GM23248 (cell line): Measurements from ENCODE around the gene KLHL30. TPM values are rescaled to one million over a fixed set of nuclear protein-coding genes. Genes with fewer than 3 reads are reported as not detected.

Experiments
- DNase-seq: peaks from one replicate; pipeline ENCODE4 v3.0.0-alpha.2; 2015
- H2AFZ ChIP-seq: fragments of 200-600 bp; sonication (generic); 2 replicates; pipeline ENCODE4 v1.6.1; 2016; ENCODE audit warnings: antibody characterized with exemption
- H3F3A ChIP-seq: fragments of 200-600 bp; sonication (generic); 2 replicates; pipeline ENCODE4 v1.6.1; 2016; ENCODE audit warnings: mild to moderate bottlenecking, antibody characterized with exemption, mixed run types; ENCODE audit not compliant: insufficient read depth
- H3K27ac ChIP-seq: fragments of 200-600 bp; sonication (generic); 2 replicates; pipeline ENCODE4 v1.5.1; 2016; ENCODE audit warnings: mild to moderate bottlenecking
- H3K27me3 ChIP-seq: fragments of 200-600 bp; sonication (generic); replicated peaks from 2 replicates; pipeline ENCODE4 v1.6.1; 2016; ENCODE audit warnings: mild to moderate bottlenecking; ENCODE audit not compliant: insufficient read depth
- H3K36me3 ChIP-seq: fragments of 200-600 bp; sonication (generic); 2 replicates; pipeline ENCODE4 v1.6.1; 2016; ENCODE audit warnings: low read depth, mild to moderate bottlenecking
- H3K4me1 ChIP-seq: fragments of 200-600 bp; sonication (generic); 2 replicates; pipeline ENCODE4 v1.6.1; 2016; ENCODE audit warnings: mild to moderate bottlenecking; ENCODE audit not compliant: insufficient read depth
- H3K4me2 ChIP-seq: fragments of 200-600 bp; sonication (generic); one replicate; pipeline ENCODE4 v1.6.1; 2016; ENCODE audit warnings: mild to moderate bottlenecking; ENCODE audit not compliant: unreplicated experiment
- H3K4me3 ChIP-seq: fragments of 200-600 bp; sonication (generic); 2 replicates; pipeline ENCODE4 v1.5.1; 2016; ENCODE audit warnings: mild to moderate bottlenecking
- H3K79me2 ChIP-seq: fragments of 200-600 bp; sonication (generic); 2 replicates; pipeline ENCODE4 v1.6.1; 2016; ENCODE audit warnings: mild to moderate bottlenecking; ENCODE audit not compliant: insufficient read depth
- H3K9ac ChIP-seq: fragments of 200-600 bp; sonication (generic); 2 replicates; pipeline ENCODE4 v1.6.1; 2016; ENCODE audit warnings: mild to moderate bottlenecking
- H3K9me2 ChIP-seq: fragments of 200-600 bp; sonication (generic); 2 replicates; pipeline ENCODE4 v1.6.1; 2016; ENCODE audit warnings: mixed run types, mild to moderate bottlenecking, moderate library complexity; ENCODE audit not compliant: insufficient read depth
- H3K9me3 ChIP-seq: fragments of 200-600 bp; sonication (generic); one replicate; pipeline ENCODE4 v1.6.1; 2017; ENCODE audit warnings: low read depth
- H4K20me1 ChIP-seq: fragments of 200-600 bp; sonication (generic); 2 replicates; pipeline ENCODE4 v1.6.0; 2016; ENCODE audit not compliant: insufficient read depth
- EZH2 ChIP-seq: fragments of 200-600 bp; sonication (generic); IDR thresholded peaks from 2 replicates; pipeline ENCODE4 v1.6.1; 2018; ENCODE audit warnings: antibody characterized with exemption, mild to moderate bottlenecking; ENCODE audit not compliant: insufficient read depth, poor library complexity, severe bottlenecking
- EZH2phosphoT487 ChIP-seq: fragments of 200-600 bp; sonication (generic); IDR thresholded peaks from 2 replicates; pipeline ENCODE4 v1.6.1; 2018; ENCODE audit warnings: antibody characterized with exemption, moderate library complexity, mild to moderate bottlenecking, low read depth; ENCODE audit not compliant: insufficient read depth
- WGBS, 2 experiments: methylation state at CpG; one replicate each; pipeline ENCODE4 v1.1.6; 2015 to 2017; ENCODE audit warnings: low lambda C conversion rate in 2 of 2, low coverage in 1 of 2; ENCODE audit errors: missing lambda C conversion rate in 2 of 2; 5-methylcytosine and 5-hydroxymethylcytosine counted together
- in situ Hi-C: fragments of 300-500 bp; cut with MboI; formaldehyde crosslinking; loops from 2 replicates; pipeline ENCODE4 v1.15.0; 2020
- polyA plus RNA-seq: library from polyadenylated mRNA; unstranded; fragments of >200 nt; fragmentation: Nextera tagmentation; extraction: Ambion mirVana; gene quantifications from 2 replicates; pipeline ENCODE4 v1.2.1, GENCODE V29; 2016
- total RNA-seq: library from RNA; depleted of rRNA; stranded (reverse); fragments of >200 nt; shearing (Covaris generic); gene quantifications from 2 replicates; pipeline ENCODE4 v1.2.3, GENCODE V29; 2014

Gene KLHL30
- total and polyA plus RNA-seq, 2 experiments from 2014 or later, result 0.05 to 0.11 TPM

DNA sequence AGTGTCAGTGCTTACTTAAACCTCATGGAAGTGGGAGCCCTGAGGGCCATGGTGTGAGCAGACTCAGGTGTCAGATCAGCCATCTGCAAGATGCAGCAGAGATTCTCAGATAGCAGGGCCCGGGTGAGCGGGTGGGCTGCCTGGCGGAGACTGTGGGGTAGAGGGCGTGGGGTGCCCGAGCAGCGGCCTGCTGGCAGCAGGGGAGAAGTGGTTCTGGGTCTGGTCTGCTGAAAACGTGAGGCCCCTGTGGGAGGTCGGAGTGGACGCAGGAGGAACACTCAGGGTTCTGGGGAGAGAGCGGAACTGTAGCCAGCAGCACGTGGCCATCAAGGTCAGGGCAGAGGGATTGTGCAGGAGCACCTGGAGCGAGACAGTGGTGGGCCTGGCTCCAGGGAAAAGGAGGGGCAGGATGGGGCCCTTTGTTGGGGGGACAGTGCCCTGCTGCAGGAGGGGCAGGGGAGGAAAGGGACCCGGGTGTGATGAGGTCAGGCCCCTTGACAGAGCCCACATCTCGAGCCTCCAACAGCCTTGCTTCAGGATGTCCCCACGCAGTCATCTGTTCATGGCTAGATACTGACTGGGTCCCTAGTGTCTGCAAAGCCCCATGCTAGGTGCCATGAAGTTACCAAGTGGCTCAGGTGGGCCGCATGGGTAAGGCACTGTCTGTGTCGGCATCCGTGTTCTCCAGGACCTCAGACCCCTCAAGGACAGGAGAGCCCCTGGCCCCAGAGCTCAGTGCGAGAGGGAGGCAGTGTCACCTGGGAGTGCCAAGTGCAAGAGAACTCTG is 41.1 kb upstream of the KLHL30 start:
- H3K27ac ChIP-seq, result no peak overlapping the region
- no peaks in the 10 kb centered on the region for H3K9me3 ChIP-seq
- in situ Hi-C loops, result no loop called here
- H3K9ac ChIP-seq, result no peak overlapping the region
- H4K20me1 ChIP-seq, result no peaks in the 10 kb centered on the region
- no peak overlapping the region for H3K4me3 ChIP-seq
- no peak for TF ChIP-seq EZH2phosphoT487
- no peak for TF ChIP-seq EZH2
- no peaks in the 10 kb centered on the region for H3K36me3 ChIP-seq
- no peaks in the 10 kb centered on the region for H3K79me2 ChIP-seq
- no peaks in the 10 kb centered on the region for H3K27me3 ChIP-seq
- no peaks in the 10 kb centered on the region for H3K9me2 ChIP-seq
- H3F3A ChIP-seq, result no peaks in the 10 kb centered on the region
- H3K4me1 ChIP-seq, result no peaks in the 10 kb centered on the region
- no peak overlapping the region for H3K4me2 ChIP-seq
- WGBS, 2 experiments, result 89 to 91% methylated on average over 16 to 19 of the region's 19 CpGs
- H2AFZ ChIP-seq, result no peak overlapping the region
- DNase-seq, result no peak

DNA sequence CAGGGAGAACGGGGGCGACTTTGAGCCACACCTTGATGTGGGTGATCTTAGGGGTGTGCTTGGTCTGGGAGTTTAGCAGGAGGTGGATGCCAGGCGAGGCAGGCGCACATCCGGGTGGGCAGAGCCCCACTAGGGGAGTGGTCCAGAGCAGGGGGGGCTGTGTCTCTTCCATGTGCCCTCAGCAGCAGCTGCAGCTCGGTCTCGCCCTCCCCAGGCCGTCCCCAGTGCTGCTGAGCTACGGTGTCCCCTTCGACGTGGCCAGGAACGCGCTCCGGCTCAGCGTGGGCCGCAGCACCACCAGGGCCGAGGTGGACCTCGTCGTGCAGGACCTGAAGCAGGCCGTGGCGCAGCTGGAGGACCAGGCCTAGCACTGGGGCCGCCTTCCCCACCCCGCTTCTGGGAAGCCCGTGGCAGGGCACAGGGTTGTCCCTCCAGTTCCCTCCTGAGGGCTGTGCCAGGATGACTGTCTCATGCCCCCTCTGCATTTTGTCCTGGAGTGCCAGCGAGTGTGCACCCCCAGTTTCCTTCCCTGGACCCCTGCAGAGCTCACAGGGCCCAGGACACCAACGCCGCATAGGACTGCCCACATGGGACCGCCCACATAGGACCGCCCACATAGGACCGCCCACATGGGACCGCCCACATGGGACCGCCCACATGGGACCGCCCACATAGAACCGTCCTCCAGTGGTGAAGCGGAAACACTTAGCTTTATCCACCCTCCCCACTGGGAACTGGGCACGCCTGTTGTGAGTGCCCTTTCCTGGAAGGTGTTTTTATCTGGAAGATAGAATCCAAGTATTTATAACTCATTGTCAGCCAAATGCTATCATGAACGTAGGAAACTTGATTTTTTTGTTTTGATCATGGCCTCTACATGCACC is 40.2 kb upstream of the KLHL30 start:
- Histone ChIP-seq H3K9me2 (no peaks in the 10 kb centered on the region), H2AFZ (no peak overlapping the region), H3K36me3 (no peaks in the 10 kb centered on the region), H3K4me2 (no peak overlapping the region), H3K79me2 (no peaks in the 10 kb centered on the region), H3K4me3 (no peak overlapping the region), H3K9ac (no peak overlapping the region), H3K9me3 (no peaks in the 10 kb centered on the region), H3K4me1 (no peaks in the 10 kb centered on the region), H3K27ac (no peak overlapping the region), H3F3A (no peaks in the 10 kb centered on the region), H4K20me1 (no peaks in the 10 kb centered on the region), H3K27me3 (no peaks in the 10 kb centered on the region)
- WGBS, 2 experiments, result 78 to 79% methylated on average over 35 to 37 of the region's 37 CpGs
- no peak for TF ChIP-seq EZH2
- no peak for TF ChIP-seq EZH2phosphoT487
- in situ Hi-C loops, result no loop called here
- DNase-seq, result peak; percentile 73

DNA sequence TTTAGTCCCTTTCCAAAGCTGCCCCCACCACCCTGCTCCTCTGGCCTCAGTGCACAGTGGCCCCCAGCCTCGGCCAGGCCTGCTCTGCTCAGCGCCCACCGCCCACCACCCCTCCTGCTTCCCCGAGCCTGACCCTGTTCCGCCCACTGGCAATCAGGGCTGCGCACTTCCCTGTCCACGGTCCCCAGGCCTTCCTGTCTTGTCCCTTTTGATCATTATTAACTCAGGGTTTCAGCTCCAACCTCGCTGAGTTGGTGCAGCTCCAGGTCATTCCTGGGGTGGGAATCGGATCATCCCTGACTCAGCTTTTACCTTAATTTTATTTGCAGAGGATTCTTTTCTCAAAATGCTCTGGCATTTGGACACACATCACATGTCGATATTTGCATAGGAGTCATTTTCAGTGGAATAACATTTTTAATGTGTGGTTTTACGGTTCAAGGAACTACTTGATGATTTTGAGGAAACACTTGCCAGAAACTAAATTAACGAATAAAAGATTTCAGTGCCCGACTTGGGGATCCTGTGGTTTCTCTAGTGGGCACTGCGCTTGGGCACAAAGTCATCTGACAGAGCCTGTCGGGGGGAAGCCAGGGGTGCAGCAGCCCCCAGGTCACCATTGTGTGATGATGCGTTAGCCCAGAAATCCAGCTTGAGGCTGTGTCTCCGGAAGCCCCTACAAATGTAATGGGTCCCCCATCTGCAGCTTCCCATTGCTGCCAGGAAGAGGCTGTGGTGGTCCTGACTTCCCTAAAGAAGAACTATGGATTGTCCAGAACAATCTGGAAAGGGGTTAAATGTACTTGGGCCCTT is 39.4 kb upstream of the KLHL30 start:
- Histone ChIP-seq H3K79me2 (no peaks in the 10 kb centered on the region), H3K4me1 (no peaks in the 10 kb centered on the region), H3K27me3 (no peaks in the 10 kb centered on the region), H3K4me2 (no peak overlapping the region), H4K20me1 (no peaks in the 10 kb centered on the region), H3K36me3 (no peaks in the 10 kb centered on the region), H3K9me3 (no peaks in the 10 kb centered on the region), H3K9me2 (no peaks in the 10 kb centered on the region), H3K9ac (no peak overlapping the region), H2AFZ (no peak overlapping the region), H3K4me3 (no peak overlapping the region), H3K27ac (no peak overlapping the region), H3F3A (no peaks in the 10 kb centered on the region)
- WGBS, 2 experiments, result 68 to 70% methylated on average over 17 of the region's 17 CpGs
- TF ChIP-seq EZH2phosphoT487 (no peak), EZH2 (no peak)
- in situ Hi-C loops, result no loop called here
- DNase-seq, result no peak

DNA sequence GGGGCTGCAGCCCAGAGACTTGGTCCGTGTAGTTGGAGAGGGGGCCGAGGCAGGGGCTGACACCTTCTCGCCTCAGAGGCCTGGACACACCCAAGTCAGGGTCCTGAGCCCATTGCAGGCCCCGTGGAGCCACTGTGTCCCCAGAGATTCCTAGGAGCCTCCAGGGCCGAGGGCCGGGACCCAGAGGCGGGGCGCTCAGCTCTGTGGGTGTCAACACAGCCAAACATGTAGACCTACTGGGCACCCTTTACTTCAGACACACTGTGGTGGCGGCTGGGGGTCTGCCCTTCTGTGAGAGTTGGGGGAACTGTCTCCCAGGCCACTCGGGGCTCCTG is 38.8 kb upstream of the KLHL30 start:
- Histone ChIP-seq H3K4me2 (no peak overlapping the region), H3K9me2 (no peaks in the 10 kb centered on the region), H3K4me3 (no peak overlapping the region), H3K27ac (no peak overlapping the region), H3K9ac (no peak overlapping the region), H3K4me1 (no peaks in the 10 kb centered on the region), H3K9me3 (no peaks in the 10 kb centered on the region), H3K79me2 (no peaks in the 10 kb centered on the region), H3F3A (no peaks in the 10 kb centered on the region), H2AFZ (no peak overlapping the region), H3K27me3 (no peaks in the 10 kb centered on the region), H3K36me3 (no peaks in the 10 kb centered on the region), H4K20me1 (no peaks in the 10 kb centered on the region)
- WGBS, 2 experiments, result 74 to 79% methylated on average over 10 of the region's 10 CpGs
- TF ChIP-seq EZH2 (no peak), EZH2phosphoT487 (no peak)
- DNase-seq, result no peak
- in situ Hi-C loops, result no loop called here
